ENCODE results near the gene GGCX. TPM values are rescaled to one million over a fixed set of nuclear protein-coding genes. Genes with fewer than 3 reads are reported as not detected.

The GGCX gene
- total and polyA plus RNA-seq, 9 of the 15 experiments (the other 6 are each of a cell fraction or from before 2014, with no cell fraction given): 14.4 to 47.1 (median 28.1) TPM

- TF ChIP-seq ZNF592 (IDR thresholded peaks at IDR 0.05) (peak; percentile 45; the same call in 1 of the 2 replicates), SP1 (CRISPR knock-in tag; IDR thresholded peaks at IDR 0.05) (peak; percentile 22; the same call in 1 of the 2 replicates), HNRNPL (IDR thresholded peaks at IDR 0.05; ENCODE audit: low read depth, low read length) (no peak), ZNF224 (CRISPR knock-in tag; IDR thresholded peaks at IDR 0.05) (no peak), FOXA3 (CRISPR knock-in tag; conservative IDR thresholded peaks at IDR 0.05 in 1 of 2, IDR thresholded peaks at IDR 0.05 in 1 of 2) (peak; percentile 77 to 86), FOS (IDR thresholded peaks at IDR 0.05; ENCODE audit: extremely low read depth, insufficient read length) (no peak)
- TF ChIP-seq, protein P1, sequence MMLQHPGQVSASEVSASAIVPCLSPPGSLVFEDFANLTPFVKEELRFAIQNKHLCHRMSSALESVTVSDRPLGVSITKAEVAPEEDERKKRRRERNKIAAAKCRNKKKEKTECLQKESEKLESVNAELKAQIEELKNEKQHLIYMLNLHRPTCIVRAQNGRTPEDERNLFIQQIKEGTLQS (IDR thresholded peaks at IDR 0.05): peak; percentile 31; the same call in 1 of the 2 replicates
- TF ChIP-seq, protein P1 (CRISPR knock-in tag; conservative IDR thresholded peaks at IDR 0.05): no peak
- TF ChIP-seq, protein P2, sequence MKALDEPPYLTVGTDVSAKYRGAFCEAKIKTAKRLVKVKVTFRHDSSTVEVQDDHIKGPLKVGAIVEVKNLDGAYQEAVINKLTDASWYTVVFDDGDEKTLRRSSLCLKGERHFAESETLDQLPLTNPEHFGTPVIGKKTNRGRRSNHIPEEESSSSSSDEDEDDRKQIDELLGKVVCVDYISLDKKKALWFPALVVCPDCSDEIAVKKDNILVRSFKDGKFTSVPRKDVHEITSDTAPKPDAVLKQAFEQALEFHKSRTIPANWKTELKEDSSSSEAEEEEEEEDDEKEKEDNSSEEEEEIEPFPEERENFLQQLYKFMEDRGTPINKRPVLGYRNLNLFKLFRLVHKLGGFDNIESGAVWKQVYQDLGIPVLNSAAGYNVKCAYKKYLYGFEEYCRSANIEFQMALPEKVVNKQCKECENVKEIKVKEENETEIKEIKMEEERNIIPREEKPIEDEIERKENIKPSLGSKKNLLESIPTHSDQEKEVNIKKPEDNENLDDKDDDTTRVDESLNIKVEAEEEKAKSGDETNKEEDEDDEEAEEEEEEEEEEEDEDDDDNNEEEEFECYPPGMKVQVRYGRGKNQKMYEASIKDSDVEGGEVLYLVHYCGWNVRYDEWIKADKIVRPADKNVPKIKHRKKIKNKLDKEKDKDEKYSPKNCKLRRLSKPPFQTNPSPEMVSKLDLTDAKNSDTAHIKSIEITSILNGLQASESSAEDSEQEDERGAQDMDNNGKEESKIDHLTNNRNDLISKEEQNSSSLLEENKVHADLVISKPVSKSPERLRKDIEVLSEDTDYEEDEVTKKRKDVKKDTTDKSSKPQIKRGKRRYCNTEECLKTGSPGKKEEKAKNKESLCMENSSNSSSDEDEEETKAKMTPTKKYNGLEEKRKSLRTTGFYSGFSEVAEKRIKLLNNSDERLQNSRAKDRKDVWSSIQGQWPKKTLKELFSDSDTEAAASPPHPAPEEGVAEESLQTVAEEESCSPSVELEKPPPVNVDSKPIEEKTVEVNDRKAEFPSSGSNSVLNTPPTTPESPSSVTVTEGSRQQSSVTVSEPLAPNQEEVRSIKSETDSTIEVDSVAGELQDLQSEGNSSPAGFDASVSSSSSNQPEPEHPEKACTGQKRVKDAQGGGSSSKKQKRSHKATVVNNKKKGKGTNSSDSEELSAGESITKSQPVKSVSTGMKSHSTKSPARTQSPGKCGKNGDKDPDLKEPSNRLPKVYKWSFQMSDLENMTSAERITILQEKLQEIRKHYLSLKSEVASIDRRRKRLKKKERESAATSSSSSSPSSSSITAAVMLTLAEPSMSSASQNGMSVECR (CRISPR knock-in tag; IDR thresholded peaks at IDR 0.05): no peak
These were observed 9.3 kb downstream of the GGCX start (continued) for GRCh38 chr2:85551698-85552678.

Measured in K562 (cell line).